GM18868 (cell line): ENCODE data around the gene CASTOR2.
"Not testable (repeated sequence)": the region's sequence is repeated elsewhere in the genome, so short reads cannot be mapped to it uniquely, and the experiment has no call there.

ENCODE experiments used
- ATAC-seq: cut with Tn5 transposase; IDR thresholded peaks from one replicate; pipeline ENCODE4 v1.9.1; 2021; ENCODE audit warnings: mild to moderate bottlenecking, moderate library complexity; ENCODE audit not compliant: unreplicated experiment

The CASTOR2 gene

DNA sequence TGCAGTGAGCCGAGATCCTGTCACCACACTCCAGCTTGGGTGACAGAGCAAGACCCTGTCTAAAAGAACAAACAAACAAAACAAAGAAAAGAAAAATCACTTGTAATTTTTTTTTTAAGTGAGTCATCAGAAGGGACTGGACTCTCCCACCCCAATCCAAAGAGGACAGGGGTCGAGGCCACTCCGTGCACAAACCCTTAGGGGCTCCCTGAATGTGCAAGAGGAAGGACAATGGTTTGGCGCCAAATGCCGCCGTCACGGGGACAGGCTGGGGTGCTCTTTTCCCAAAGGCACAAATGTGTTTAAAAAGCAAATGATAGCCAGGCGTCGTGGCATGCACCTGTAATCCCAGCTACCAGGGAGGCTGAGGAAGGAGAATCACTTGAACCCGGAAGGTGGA lies 85.3 kb downstream of the CASTOR2 start:
- no peak for ATAC-seq

DNA sequence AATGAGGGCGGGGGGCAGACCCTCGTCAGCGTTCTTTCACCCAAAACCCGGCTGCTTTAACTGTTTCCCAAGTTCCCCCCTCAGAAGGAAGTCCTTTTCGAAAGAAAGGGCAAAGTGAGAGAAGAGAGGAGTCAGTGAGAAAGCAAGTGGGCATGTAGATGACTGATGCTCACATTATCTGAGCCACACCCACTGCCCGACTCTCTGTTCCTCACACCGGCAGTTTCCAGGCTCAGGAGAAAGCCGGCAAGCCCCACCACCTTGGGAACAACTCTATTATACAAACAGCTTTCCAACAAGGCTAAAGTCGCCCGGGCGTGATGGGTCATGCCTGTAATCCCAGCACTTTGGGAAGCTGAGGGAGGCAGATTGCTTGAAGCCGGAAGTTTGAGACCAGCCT lies 86.0 kb downstream of the CASTOR2 start:
- no peak for ATAC-seq

DNA sequence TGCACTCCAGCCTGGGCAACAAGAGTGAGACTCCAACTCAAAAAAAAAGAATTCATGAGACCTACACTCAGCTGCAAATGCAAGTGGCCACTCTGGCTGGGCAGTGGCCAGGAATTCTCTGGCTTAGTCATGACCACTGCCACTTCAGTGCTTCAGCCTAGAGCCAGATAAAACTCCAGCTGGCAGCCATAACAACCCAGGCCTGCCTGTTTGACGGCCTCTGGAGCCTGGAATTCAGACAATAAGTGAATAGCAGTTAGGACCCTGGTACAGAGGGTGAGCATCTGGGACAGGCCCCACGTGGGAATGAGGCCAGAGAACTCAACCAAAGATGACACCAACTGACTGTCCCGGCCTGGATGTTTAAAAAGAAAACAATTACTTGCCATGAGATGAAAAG lies 90.2 kb downstream of the CASTOR2 start:
- no peak for ATAC-seq

DNA sequence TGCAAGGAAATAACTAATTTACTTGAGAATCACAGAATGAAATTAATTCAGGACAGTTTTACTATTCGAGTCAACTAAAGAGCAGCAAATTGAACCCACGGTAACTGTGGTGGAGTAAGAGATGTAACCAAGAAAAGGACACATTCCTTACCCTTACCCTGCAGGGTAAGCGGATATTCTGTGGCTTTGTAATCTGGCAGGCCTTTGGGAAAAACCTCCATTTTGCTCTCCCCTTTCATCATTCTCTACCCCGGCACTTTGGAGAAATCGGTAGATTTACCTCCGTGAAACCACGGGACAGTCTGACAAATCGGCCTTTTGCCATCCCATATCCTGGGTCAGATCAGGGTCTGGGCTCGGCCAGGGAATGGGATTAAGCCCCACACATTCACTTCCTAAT lies 90.7 kb downstream of the CASTOR2 start:
- no peak for ATAC-seq

DNA sequence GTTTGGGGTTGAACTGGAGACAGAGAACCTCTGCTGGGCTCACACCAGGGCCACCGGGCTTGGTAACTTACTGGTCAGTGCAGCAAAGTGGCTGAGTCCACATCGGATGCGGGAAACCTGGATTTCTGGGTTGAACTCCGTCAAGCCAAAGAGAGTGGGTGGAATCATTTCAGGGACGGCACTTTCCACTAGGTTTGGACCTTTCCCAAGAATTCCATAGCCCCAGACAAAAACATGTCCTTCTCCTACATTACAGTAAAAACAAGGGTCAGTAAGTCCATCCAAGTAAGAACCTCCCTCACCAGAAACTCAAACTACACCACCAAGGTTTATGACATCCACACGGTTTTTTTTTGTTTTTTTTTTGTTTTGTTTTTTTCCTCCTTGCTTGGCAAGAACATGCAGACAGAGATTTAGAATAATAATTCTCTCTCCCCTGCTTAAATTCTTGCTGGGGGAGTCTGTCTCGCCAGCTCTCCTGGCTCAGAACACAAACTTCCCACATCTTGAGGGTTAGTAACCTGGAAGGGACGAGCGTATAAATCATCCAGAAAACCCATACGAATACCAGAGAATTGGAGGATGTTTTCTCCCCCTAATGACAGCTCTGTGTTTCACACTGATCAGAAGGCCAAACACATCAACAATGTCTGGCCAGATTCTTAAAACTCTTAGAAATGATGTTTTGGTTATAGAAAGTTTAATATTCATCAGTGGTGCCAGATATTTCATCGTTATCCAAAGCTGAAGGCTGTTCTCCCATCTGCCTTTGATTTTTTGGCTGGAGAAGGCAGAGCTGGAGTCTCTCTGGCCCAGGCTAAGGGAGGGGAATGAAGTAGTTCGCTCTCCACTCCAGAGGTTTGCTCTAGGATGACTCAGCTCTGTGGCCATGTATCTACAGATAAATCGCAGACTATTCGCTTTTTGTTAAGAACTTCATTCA lies 91.6 kb downstream of the CASTOR2 start:
- no peak for ATAC-seq

DNA sequence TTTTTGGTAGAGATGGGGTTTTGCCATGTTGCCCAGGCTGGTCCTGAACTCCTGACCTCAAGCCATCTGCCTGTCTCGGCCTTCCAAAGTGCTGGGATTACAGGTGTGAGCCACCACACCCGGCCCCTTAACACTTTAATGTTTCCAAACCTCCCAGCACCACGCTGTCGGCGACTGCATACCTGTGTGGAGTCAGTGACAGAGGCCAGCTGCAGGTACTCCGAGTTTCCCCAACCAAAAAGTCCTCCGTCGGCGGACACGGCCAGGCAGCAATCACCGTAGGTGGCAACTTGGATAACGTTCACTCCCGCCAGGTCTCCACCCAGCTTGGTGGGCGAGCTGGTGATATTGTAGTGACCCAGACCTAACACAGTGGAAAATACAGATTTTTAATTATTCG lies 93.9 kb downstream of the CASTOR2 start:
- no peak for ATAC-seq

DNA sequence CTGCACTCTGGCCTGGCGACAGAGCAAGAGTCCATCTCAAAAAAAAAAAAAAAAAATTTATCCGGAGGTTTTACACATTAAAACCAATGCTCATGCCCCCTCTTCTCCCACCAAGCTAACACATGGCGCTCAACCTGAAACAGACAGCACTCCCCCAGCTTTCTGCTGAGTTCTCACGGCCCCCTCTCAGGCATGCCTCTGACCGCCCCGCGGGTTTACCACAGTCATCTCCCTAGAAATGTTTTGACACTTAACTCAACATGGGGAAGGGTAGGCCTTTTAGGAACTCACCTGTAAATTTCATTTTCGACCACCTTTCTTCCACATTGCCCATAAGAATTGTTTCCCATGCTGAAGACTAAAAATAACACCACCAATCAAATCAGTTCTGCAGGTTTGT lies 99.8 kb downstream of the CASTOR2 start:
- ATAC-seq: no peak

DNA sequence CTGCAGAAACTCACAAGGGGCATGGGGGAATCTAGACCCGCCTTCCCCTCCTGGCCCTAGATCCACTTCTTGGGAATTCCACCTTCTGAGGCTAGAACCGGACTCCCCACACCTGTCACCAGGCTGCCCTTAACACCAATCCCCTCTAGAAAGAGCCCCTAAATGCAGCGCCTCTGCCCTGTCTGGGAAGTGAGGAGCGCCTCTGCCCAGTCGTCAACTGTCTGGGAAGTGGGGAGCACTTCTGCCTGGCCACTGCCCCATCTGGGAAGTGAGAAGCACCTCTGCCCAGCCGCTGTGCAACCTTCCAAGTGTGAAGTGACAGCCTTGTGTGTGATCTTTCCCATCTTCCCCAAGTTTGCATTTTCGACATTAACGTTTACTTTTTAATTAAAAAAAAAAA lies 100.3 kb downstream of the CASTOR2 start:
- ATAC-seq: no peak

DNA sequence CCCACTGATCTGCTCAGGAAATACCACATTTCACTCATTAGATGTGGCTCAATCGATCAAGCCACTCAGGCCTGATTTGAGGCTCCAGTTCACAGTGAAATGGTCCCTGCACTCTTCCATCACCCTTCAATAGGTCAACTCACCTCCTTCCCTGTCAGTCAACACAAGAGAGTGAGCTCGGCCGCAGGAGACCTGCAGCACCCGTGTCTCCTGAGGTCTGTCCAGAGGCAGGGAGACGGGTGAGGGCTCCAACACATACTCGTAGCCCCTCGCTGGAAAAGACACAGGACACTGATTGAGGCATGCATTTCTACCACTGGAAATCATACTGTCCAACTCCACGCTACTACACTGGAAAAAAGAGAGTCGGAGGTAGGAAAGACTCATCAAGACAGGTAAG lies 102.0 kb downstream of the CASTOR2 start:
- no peak for ATAC-seq

DNA sequence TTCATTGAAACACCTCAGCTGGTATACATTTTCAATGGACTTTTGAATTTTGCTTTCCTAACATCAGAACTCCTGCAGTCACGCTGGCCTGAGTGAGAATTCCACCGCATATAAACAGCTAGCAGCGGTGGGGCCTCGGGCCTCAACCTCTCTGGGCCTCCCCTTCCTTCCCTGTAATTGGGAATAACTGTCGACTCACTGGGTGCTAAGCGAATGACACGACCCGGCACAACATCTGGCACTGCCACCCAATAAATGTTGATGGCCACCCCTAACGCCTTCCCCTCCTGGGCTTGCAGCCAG lies 108.4 kb downstream of the CASTOR2 start:
- no peak for ATAC-seq

DNA sequence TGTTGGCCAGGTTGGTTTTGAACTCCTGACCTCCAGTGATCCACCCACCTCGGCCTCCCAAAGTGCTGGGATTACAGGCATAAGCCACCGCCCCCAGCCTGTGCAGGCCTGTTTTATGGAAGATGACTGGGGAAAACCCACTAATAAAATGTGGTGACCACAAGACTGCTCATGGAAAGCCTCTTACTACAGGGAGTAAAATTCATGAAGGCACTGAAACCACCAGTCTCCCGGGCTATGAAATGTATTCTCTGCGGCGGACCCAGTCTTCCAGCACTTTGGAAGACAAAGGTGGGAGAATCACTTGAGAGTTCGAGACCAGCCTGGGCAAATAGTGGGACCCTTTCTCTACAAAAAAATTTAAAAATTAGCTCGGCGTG lies 109.7 kb downstream of the CASTOR2 start:
- ATAC-seq: not testable (repeated sequence)
